Hepatocyte (in vitro differentiated cells): ENCODE results near the gene PPP1R15A. TPM values are rescaled to one million over a fixed set of nuclear protein-coding genes. Genes with fewer than 3 reads are reported as not detected.

ENCODE experiments used
- DNase-seq: peaks from one replicate; pipeline ENCODE4 v3.0.0-alpha.2; 2016; ENCODE audit warnings: low spot score
- H2AFZ ChIP-seq: fragments of 200-600 bp; sonication (generic); 2 replicates; pipeline ENCODE4 v1.6.0; 2016; ENCODE audit warnings: antibody characterized with exemption, mild to moderate bottlenecking
- H3K27ac ChIP-seq: fragments of 200-600 bp; sonication (generic); 2 replicates; pipeline ENCODE4 v1.5.1; 2016; ENCODE audit warnings: mild to moderate bottlenecking
- H3K27me3 ChIP-seq: fragments of 200-600 bp; sonication (generic); 2 replicates; pipeline ENCODE4 v1.6.1; 2016
- H3K36me3 ChIP-seq: fragments of 200-600 bp; sonication (generic); replicated peaks from 2 replicates; pipeline ENCODE4 v1.5.1; 2016; ENCODE audit warnings: low read depth; ENCODE audit not compliant: insufficient read depth
- H3K4me1 ChIP-seq: fragments of 200-600 bp; sonication (generic); 2 replicates; pipeline ENCODE4 v1.5.1; 2016; ENCODE audit warnings: mild to moderate bottlenecking, moderate library complexity; ENCODE audit not compliant: insufficient read depth
- H3K4me2 ChIP-seq: fragments of 200-600 bp; sonication (generic); 2 replicates; pipeline ENCODE4 v1.6.0; 2016
- H3K4me3 ChIP-seq: fragments of 200-600 bp; sonication (generic); 2 replicates; pipeline ENCODE4 v1.5.1; 2016; ENCODE audit warnings: mild to moderate bottlenecking
- H3K79me2 ChIP-seq: fragments of 200-600 bp; sonication (generic); 2 replicates; pipeline ENCODE4 v1.6.0; 2017; ENCODE audit warnings: mild to moderate bottlenecking
- H3K9me2 ChIP-seq: fragments of 200-600 bp; sonication (generic); replicated peaks from 2 replicates; pipeline ENCODE4 v1.6.0; 2017; ENCODE audit warnings: mild to moderate bottlenecking; ENCODE audit not compliant: insufficient read depth
- H3K9me3 ChIP-seq: fragments of 200-600 bp; sonication (generic); 2 replicates; pipeline ENCODE4 v1.5.1; 2016; ENCODE audit warnings: low read depth, mild to moderate bottlenecking
- H4K20me1 ChIP-seq: fragments of 200-600 bp; sonication (generic); 2 replicates; pipeline ENCODE4 v1.6.0; 2016; ENCODE audit warnings: mild to moderate bottlenecking; ENCODE audit not compliant: insufficient read depth, poor library complexity, severe bottlenecking
- CTCF ChIP-seq: fragments of 200-600 bp; sonication (generic); IDR thresholded peaks from 2 replicates; pipeline ENCODE4 v1.5.1; 2016; ENCODE audit warnings: antibody characterized with exemption, mild to moderate bottlenecking; ENCODE audit not compliant: poor library complexity
- EZH2 ChIP-seq: fragments of 200-600 bp; sonication (generic); IDR thresholded peaks from 2 replicates; pipeline ENCODE4 v1.6.1; 2016; ENCODE audit warnings: antibody characterized with exemption, mild to moderate bottlenecking, borderline replicate concordance
- EZH2phosphoT487 ChIP-seq: fragments of 200-600 bp; sonication (generic); IDR thresholded peaks from one replicate; pipeline ENCODE4 v1.6.1; 2018; ENCODE audit warnings: antibody characterized with exemption, mild to moderate bottlenecking, low read depth, moderate library complexity; ENCODE audit not compliant: unreplicated experiment, severe bottlenecking
- WGBS: methylation state at CpG from one replicate; pipeline ENCODE4 v1.1.6; 2016; ENCODE audit warnings: low lambda C conversion rate; ENCODE audit errors: missing lambda C conversion rate; 5-methylcytosine and 5-hydroxymethylcytosine counted together
- polyA plus RNA-seq: library from polyadenylated mRNA; unstranded; fragments of >200 nt; fragmentation: Nextera tagmentation; extraction: Ambion mirVana; gene quantifications from 2 replicates; pipeline ENCODE4 v1.2.1, GENCODE V29; 2016
- total RNA-seq: library from RNA; depleted of rRNA; stranded (reverse); fragments of >200 nt; gene quantifications from 2 replicates; pipeline ENCODE4 v1.2.3, GENCODE V29; 2014

PPP1R15A gene
- total RNA-seq (67.1 and 83.1 TPM in 2 replicates), polyA plus RNA-seq (172 and 218 TPM in 2 replicates)

GRCh38 chr19:48872182-48872883 is at the start of gene PPP1R15A:
PPP1R15A (plus strand) TSS chr19:48872421; CDS start chr19:48873234, 813 bp downstream.
- Histone ChIP-seq H3K4me3 (peak within 1 kb of the TSS; percentile 82), H3K27ac (peak within 1 kb of the TSS; percentile 99), H3K36me3 (no peaks in the 10 kb centered on the region), H3K4me1 (peaks cover 29% of the 10 kb centered on the region), H3K27me3 (no peaks in the 10 kb centered on the region), H4K20me1 (peaks cover 33% of the 10 kb centered on the region), H3K79me2 (peaks cover 47% of the 10 kb centered on the region), H3K4me2 (peak within 1 kb of the TSS; percentile 84), H2AFZ (no peak within 1 kb of the TSS), H3K9me2 (no peaks in the 10 kb centered on the region), H3K9me3 (no peaks in the 10 kb centered on the region)
- DNase-seq = peak; percentile 98
- TF ChIP-seq EZH2 (no peak), CTCF (no peak), EZH2phosphoT487 (no peak)
- 1% methylated on average over 53 of the region's 53 CpGs for WGBS

GRCh38 chr19:48822514-48822913 is 49.7 kb upstream of the PPP1R15A start:
- no peak overlapping the region for H3K27ac ChIP-seq
- TF ChIP-seq EZH2phosphoT487 (no peak), CTCF (no peak), EZH2 (no peak)
- H3K36me3 ChIP-seq = no peaks in the 10 kb centered on the region
- H3K4me3 ChIP-seq = no peak overlapping the region
- no peaks in the 10 kb centered on the region for H3K9me2 ChIP-seq
- no peaks in the 10 kb centered on the region for H3K27me3 ChIP-seq
- no peak overlapping the region for H3K4me2 ChIP-seq
- 100% methylated on average over 2 of the region's 2 CpGs for WGBS
- H3K9me3 ChIP-seq = no peaks in the 10 kb centered on the region
- DNase-seq = no peak
- no peaks in the 10 kb centered on the region for H4K20me1 ChIP-seq
- no peaks in the 10 kb centered on the region for H3K79me2 ChIP-seq
- H2AFZ ChIP-seq = no peak overlapping the region
- peaks cover 12% of the 10 kb centered on the region for H3K4me1 ChIP-seq

GRCh38 chr19:48826606-48827020 is 45.6 kb upstream of the PPP1R15A start:
- no peak for DNase-seq
- Histone ChIP-seq H3K9me2 (no peaks in the 10 kb centered on the region), H3K27ac (no peak overlapping the region), H3K4me1 (no peaks in the 10 kb centered on the region), H3K36me3 (no peaks in the 10 kb centered on the region), H3K4me3 (no peak overlapping the region), H3K9me3 (no peaks in the 10 kb centered on the region), H2AFZ (no peak overlapping the region), H3K27me3 (no peaks in the 10 kb centered on the region), H4K20me1 (no peaks in the 10 kb centered on the region), H3K4me2 (no peak overlapping the region), H3K79me2 (no peaks in the 10 kb centered on the region)
- TF ChIP-seq EZH2 (no peak), CTCF (peak; percentile 21), EZH2phosphoT487 (no peak)
- 88% methylated on average over 8 of the region's 8 CpGs for WGBS
